Skeletal muscle tissue (tissue), 4 donors: ENCODE measurements around the gene CNNM2. TPM values are rescaled to one million over a fixed set of nuclear protein-coding genes. Genes with fewer than 3 reads are reported as not detected.

ENCODE experiments used
- H3K27ac ChIP-seq: one replicate; pipeline ENCODE4 v1.7.0; 2013; ENCODE audit warnings: mild to moderate bottlenecking, low read depth, low read length, inconsistent platforms
- H3K27me3 ChIP-seq, 3 donors: one replicate each; pipeline ENCODE4 v1.7.0; 2013; ENCODE audit warnings: low read length in 3 of 3; ENCODE audit not compliant: control insufficient read depth in 3 of 3, insufficient read depth in 3 of 3
- H3K36me3 ChIP-seq, 3 donors: one replicate each; pipeline ENCODE4 v1.7.0; 2013; ENCODE audit warnings: low read length in 3 of 3; ENCODE audit not compliant: control insufficient read depth in 3 of 3, insufficient read depth in 3 of 3
- H3K4me1 ChIP-seq, 3 donors: one replicate each; pipeline ENCODE4 v1.7.0; 2013; ENCODE audit warnings: low read length in 3 of 3, mild to moderate bottlenecking in 3 of 3; ENCODE audit not compliant: control insufficient read depth in 3 of 3, insufficient read depth in 3 of 3
- H3K4me3 ChIP-seq, 3 donors: one replicate each; pipeline ENCODE4 v1.7.0; 2013; ENCODE audit warnings: low read length in 3 of 3
- H3K9ac ChIP-seq, 3 donors: one replicate each; pipeline ENCODE4 v1.7.0; 2013; ENCODE audit warnings: low read length in 3 of 3, mild to moderate bottlenecking in 3 of 3, moderate library complexity in 2 of 3, low read depth in 1 of 3
- H3K9me3 ChIP-seq, 3 donors: one replicate each; pipeline ENCODE4 v1.7.0; 2013; ENCODE audit warnings: low read length in 3 of 3; ENCODE audit not compliant: control insufficient read depth in 3 of 3
- total RNA-seq: library from RNA; depleted of rRNA; stranded (reverse); fragments of >200 nt; gene quantifications from one replicate; pipeline ENCODE4 v1.2.3, GENCODE V29; 2014
- donor health status: Osteomylitis.

The CNNM2 gene
- total RNA-seq, 1 donor from 2014 or later, result 2.1 TPM

DNA sequence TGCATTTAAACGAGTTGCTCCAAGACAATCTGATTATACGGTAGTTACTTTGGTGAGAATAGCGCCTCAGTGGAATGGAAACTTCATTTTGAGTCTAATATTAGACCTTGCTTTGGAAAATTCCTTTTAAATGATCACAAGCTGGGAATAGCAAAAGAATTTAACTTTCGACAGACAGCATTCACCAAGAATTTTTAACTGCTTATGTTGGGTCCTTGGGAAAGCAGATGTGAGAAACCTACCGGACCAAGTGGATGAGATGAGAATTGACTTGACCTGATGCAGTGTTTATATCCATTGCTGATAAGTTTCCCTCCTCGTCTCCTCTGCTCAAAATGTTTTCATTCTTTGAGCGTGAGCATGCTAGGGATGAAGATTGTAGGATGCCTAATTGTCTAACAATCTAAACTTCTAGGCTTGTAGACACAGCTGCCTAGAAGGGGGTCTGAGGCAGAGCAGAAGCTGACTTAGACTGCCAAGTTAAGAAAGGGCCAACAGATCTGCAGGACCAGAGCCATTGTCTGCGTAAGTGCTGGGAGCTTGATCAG, 126.9 kb downstream of the CNNM2 start:
- no peaks in the 10 kb centered on the region for H3K36me3 ChIP-seq
- H3K4me1 ChIP-seq, result peaks cover 0 to 5% (median 4%) of the 10 kb centered on the region in 3 donors
- H3K9me3 ChIP-seq, result no peaks in the 10 kb centered on the region
- no peak overlapping the region for H3K9ac ChIP-seq
- no peaks in the 10 kb centered on the region for H3K27me3 ChIP-seq
- H3K27ac ChIP-seq, result no peak overlapping the region
- no peak overlapping the region for H3K4me3 ChIP-seq

DNA sequence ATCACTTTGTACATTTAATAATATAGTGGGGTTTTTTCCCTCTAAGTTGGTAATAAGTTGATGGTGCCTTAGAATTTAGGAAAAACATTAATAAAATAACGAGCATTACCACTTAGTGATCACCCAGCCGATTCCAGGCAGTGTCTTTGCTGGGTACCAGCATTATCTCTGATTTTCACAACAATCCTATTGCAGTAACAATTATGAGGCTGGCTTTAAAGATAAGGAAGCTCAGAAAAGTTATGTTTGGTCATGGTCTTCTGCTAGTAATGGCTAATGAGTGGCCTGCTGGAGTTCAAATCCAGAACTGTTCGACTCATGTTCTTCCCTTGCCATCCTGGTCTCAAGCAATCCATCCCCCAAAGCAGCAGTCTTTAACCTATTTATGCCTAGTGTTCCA, 127.9 kb downstream of the CNNM2 start:
- no peak overlapping the region for H3K9ac ChIP-seq
- H3K36me3 ChIP-seq, result no peaks in the 10 kb centered on the region
- no peak overlapping the region for H3K4me3 ChIP-seq
- no peaks in the 10 kb centered on the region for H3K9me3 ChIP-seq
- H3K4me1 ChIP-seq, result peaks cover 0 to 5% (median 4%) of the 10 kb centered on the region in 3 donors
- no peaks in the 10 kb centered on the region for H3K27me3 ChIP-seq
- no peak overlapping the region for H3K27ac ChIP-seq

DNA sequence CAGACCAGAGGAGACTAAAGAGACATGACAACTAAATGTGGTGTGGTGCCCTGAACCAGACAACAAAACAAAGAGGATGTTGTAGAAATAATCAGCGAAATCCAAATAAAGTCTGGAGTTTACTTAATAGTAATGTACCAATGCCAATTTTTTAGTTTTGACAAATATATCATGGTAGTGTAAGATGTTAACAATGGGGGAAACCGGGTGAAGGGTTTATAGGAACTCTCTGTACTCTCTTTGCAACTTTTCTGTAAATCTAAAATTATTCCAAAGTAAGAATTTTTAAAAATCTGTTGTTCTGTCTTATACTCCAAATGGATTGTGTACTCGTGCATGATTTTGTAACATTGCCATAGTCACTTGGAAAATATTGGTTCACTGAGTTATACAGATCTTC, 129.3 kb downstream of the CNNM2 start:
- Histone ChIP-seq H3K36me3 (no peaks in the 10 kb centered on the region), H3K9ac (no peak overlapping the region), H3K4me3 (no peak overlapping the region), H3K27ac (no peak overlapping the region), H3K27me3 (no peaks in the 10 kb centered on the region), H3K9me3 (no peaks in the 10 kb centered on the region), H3K4me1 (peaks cover 0 to 4% (median 0%) of the 10 kb centered on the region in 3 donors)

DNA sequence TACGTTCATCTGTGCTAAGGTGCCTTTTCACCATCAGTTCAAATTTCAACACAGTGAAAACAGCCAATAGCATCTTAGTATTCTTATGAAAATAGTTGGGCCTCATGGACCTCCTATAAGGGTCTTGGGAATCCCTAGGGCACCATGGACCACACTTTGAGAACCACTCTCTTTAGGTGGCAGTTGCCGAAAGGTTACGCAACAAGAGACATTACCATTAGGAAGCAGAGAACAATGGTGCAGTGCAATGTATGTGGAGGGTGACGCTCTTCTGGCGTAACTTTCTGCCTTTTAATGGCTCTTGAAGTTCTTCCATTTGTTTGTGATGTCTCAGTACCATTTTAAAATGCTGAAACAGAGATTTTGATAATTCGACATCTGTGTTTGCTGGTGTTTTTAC, 131.1 kb downstream of the CNNM2 start:
- H3K4me1 ChIP-seq, result peaks cover 0 to 8% (median 2%) of the 10 kb centered on the region in 3 donors
- H3K36me3 ChIP-seq, result no peaks in the 10 kb centered on the region
- H3K9ac ChIP-seq, result no peak overlapping the region
- H3K27ac ChIP-seq, result no peak overlapping the region
- no peaks in the 10 kb centered on the region for H3K9me3 ChIP-seq
- no peaks in the 10 kb centered on the region for H3K27me3 ChIP-seq
- no peak overlapping the region for H3K4me3 ChIP-seq

DNA sequence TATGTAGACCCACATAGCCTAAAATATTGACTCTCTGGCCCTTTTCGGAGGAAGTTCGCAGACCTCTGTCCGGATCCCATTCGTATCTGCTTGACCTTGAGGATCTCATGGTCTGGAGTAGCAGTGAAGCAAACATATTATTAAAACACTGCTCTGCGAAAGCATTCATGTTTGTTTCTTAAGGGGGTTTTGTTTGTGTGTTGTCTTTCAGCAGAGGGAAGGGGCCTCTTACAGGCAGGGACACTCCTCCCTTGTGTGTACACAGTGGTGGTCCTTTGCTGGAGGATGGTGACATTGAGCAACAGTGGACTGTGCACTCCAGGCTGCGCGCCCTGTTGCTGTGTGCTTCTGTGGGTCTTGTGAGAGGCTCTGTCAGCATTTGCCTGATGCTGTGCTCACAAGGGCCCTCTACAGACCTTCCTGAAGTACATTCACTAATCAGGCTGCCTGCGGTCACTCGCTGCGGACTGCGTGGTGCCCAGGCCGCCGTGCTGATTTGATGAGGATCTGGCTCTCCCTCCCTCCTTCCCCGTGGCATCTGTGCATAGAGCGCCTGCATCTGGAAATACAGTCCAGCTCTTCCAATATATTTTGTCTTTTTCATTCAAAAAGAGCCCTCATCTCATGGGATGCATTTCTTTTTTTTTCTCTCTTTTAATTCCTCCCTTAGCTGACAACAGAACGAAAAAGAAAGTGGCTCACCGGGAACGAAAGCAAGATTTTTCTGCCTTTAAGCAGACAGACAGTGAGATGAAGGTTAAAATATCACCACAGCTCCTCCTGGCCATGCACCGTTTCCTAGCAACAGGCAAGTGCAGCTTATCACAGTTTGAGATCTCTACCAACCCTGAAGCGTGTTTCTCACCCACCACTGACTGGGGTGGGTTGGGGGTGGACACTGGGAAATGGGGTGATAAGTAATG, 135.8 kb downstream of the CNNM2 start:
- Histone ChIP-seq H3K27me3 (no peaks in the 10 kb centered on the region), H3K9me3 (no peaks in the 10 kb centered on the region), H3K4me3 (peak overlapping the region; percentile 41 to 59 (median 52)), H3K27ac (peak overlapping the region; percentile 9), H3K9ac (peak overlapping the region in 2 of 3 donors; percentile 25 to 30), H3K4me1 (peaks cover 0 to 5% (median 4%) of the 10 kb centered on the region in 3 donors), H3K36me3 (peaks cover 2 to 6% (median 3%) of the 10 kb centered on the region in 3 donors)

DNA sequence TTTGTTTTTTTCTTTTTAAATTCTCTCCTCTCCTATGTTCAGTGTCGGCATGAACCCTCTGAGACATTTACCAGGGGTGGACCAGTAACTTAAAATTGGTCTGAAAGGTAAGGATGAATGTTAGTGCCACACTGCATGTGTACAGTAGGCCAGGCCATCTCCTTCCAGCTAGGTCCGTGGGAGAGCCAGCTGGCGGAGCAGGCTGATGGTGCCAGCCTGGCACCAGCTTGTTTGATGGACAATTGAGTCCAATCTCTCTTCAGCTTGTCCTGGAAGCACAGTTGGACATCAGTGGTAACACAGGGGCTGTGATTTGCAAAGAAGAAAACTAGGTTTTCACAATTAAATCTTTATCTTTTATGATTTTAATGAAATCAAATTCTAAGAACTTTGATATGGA, 136.5 kb downstream of the CNNM2 start:
- no peaks in the 10 kb centered on the region for H3K9me3 ChIP-seq
- peaks cover 2 to 6% (median 3%) of the 10 kb centered on the region in 3 donors for H3K36me3 ChIP-seq
- peaks cover 0 to 5% (median 4%) of the 10 kb centered on the region in 3 donors for H3K4me1 ChIP-seq
- no peaks in the 10 kb centered on the region for H3K27me3 ChIP-seq
- H3K27ac ChIP-seq, result peak overlapping the region; percentile 9
- H3K4me3 ChIP-seq, result no peak overlapping the region
- no peak overlapping the region for H3K9ac ChIP-seq

GRCh38 chr10:103055105-103055504, 137.0 kb downstream of the CNNM2 start:
- H3K36me3 ChIP-seq, result peaks cover 2 to 6% (median 3%) of the 10 kb centered on the region in 3 donors
- no peak overlapping the region for H3K9ac ChIP-seq
- no peak overlapping the region for H3K27ac ChIP-seq
- H3K27me3 ChIP-seq, result no peaks in the 10 kb centered on the region
- H3K9me3 ChIP-seq, result no peaks in the 10 kb centered on the region
- peaks cover 0 to 5% (median 4%) of the 10 kb centered on the region in 3 donors for H3K4me1 ChIP-seq
- no peak overlapping the region for H3K4me3 ChIP-seq

GRCh38 chr10:103058034-103058433, 139.9 kb downstream of the CNNM2 start:
- Histone ChIP-seq H3K9me3 (no peaks in the 10 kb centered on the region), H3K4me1 (peaks cover 0 to 5% (median 4%) of the 10 kb centered on the region in 3 donors), H3K27ac (peak overlapping the region; percentile 21), H3K9ac (no peak overlapping the region), H3K4me3 (no peak overlapping the region), H3K27me3 (no peaks in the 10 kb centered on the region), H3K36me3 (peaks cover 3 to 6% (median 3%) of the 10 kb centered on the region in 3 donors)

DNA sequence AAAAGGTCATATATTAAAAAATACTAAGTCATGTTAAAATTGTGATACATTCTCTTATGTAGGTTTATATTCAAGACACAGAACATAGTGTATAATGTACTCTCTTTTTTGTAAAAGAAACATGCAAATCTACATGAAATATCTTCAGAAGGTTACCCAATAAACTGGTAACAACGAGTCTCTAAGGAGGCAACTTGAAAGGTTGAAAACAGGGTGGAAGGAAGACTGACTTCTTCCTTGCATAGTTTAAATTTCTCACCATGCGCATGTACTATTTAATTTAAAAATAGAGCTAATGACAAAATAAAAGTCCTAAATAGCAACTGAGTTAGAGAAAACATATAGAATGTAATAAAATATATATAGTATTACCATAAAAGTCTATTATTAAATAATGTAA, 142.5 kb downstream of the CNNM2 start:
- Histone ChIP-seq H3K4me1 (no peaks in the 10 kb centered on the region), H3K27me3 (no peaks in the 10 kb centered on the region), H3K9me3 (no peaks in the 10 kb centered on the region), H3K36me3 (peaks cover 0 to 3% (median 2%) of the 10 kb centered on the region in 3 donors), H3K4me3 (no peak overlapping the region), H3K9ac (no peak overlapping the region), H3K27ac (no peak overlapping the region)
